Right hindlimb (tissue), 1 donor: ENCODE measurements around the gene RASA3.
"Not testable (repeated sequence)": the region's sequence is repeated elsewhere in the genome, so short reads cannot be mapped to it uniquely, and the experiment has no call there.

ENCODE experiments used
- DNase-seq: peaks from one replicate; pipeline ENCODE4 v3.0.0-alpha.2; 2018

Gene RASA3

DNA sequence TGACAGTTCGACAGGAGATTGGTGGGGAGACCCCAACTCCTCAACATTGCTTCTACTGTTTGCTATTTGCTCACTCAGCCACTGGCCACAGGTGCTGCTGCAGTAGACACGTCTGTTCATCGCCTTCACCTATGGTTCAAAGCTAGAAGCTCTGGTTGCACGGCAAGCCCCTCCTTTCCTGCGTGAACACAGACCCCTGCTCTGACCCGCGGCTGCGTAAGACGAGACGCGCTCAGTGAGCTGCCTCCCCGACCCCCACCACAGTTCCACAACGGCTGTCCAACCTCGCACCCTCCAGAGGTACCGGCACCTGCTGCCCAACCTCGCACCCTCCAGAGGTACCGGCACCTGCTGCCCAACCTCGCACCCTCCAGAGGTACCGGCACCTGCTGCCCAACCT is 6.8 kb downstream of the RASA3 start:
- DNase-seq = no peak

DNA sequence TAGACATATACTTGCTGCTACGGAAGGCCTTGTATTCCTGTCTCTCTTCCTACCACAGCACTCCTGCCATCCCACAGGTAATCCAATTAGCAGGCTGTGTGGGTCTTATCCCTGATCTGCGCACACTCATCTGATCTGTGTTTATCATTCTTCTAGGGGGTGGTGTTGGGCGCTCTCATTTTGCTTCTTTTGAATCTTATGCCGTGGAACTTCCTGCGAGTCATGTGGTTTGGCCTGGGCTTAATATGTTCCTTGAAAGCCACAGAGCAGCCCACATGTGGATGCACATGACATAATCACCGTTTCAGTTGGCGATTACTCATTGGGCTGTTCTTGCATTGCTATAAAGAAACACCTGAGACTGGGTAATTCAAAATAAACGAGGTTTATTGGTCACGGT is 7.5 kb downstream of the RASA3 start:
- DNase-seq = no peak

DNA sequence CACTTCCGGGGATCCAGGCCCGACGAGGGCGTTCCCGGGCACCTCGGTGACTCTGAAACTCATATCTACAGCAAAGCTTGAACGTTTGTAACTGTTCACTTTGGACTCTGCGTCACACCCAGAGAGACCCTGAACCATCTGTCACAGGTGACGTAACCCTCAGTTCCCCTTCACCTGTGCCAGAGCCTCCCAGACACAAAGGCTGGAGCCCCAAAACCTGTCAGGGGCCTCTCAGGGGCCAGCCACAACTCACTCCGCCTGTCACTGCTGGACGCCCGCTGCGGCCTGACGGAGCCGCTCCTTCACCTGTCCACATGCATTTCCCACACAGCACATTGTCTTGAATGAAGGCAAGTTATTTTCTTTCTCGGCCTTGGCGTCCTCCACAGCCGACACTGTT is 8.0 kb downstream of the RASA3 start:
- no peak for DNase-seq

DNA sequence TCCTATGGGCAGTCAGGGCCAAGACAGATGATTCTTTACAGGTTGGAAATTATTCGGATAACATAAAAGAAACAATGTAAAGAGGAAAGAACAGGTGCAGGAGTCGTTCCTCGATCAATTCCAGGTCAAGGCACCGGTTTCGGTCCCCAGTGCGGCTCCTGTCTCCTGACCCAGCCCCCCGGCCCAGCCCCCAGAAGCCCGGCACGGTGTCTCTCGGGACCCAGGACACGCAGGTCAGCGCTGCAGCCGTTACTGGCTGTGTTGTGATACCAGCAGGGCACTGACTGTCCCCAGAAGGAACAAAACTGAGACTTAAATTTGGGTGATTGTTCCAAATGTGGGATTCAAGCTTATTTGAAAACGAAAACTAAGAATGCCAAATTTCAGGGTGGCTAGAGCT is 8.5 kb downstream of the RASA3 start:
- DNase-seq = no peak

DNA sequence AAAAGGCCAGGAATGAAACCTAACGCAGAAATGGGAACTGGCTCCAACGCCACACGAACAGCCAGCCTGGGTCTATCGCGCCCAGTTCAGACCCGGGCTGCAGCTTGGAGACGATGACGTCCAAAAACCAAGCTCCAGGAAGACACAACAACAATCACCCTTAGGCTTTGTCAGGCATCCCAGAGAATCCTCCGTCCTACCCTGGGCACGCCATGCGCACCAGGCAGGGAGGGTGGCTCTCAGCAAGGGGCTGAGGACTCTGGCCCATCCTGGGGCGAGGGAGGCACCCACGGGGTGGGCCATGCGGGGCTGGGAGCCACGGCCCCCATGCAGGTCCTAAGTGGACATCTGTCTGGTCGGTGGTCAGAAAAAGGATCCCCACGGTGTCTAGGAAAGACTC is 9.0 kb downstream of the RASA3 start:
- DNase-seq = no peak

DNA sequence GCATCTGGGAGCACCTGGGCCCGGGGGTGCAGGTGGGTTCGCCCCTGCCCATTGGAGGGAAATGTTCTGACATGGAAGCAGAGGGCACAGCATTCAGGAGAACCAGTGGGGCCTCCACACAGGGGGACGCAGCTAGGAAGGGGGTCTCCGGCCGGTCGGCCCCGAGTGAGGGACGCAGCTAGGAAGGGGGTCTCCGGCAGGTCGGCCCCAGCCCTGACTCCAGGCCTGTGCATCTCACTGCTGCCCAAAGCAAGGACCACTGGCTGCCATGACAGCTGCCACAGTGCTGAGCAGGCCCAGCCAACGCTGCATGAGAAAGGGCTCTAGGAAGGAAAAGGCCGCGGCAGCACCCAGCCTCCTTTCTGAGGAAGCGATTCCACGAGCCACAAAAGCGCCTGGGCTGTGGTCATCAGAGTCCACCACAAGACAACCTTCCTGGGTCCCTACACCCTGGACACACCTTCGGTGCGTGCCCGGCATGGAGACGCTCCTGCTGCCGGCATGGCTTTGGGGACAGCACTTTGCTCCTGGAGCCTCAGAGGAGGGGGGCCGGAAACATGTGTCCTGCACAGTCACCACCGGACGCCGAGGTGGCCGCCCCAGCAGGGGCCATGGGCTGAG is 9.7 kb downstream of the RASA3 start:
- peak; percentile 22 for DNase-seq

DNA sequence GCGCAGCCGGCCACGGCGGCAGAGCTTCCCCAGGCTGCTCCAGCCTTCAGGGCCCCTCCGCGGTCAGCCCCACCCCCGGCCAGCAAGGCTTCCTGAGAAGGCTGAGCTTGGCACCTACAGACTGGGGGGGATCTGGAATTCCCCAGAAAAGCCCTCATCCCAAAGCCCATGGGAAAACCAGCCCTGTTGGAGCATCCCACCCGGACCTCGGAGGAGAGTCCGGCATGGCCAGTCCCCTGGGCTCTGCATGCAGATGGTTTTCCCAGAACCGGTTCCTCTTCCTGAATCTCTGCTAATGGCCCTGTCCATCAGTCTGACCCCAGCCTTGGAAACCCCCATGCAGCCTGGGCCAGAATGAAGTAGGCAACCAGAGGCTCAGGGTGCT is 10.3 kb downstream of the RASA3 start:
- DNase-seq = peak; percentile 38

DNA sequence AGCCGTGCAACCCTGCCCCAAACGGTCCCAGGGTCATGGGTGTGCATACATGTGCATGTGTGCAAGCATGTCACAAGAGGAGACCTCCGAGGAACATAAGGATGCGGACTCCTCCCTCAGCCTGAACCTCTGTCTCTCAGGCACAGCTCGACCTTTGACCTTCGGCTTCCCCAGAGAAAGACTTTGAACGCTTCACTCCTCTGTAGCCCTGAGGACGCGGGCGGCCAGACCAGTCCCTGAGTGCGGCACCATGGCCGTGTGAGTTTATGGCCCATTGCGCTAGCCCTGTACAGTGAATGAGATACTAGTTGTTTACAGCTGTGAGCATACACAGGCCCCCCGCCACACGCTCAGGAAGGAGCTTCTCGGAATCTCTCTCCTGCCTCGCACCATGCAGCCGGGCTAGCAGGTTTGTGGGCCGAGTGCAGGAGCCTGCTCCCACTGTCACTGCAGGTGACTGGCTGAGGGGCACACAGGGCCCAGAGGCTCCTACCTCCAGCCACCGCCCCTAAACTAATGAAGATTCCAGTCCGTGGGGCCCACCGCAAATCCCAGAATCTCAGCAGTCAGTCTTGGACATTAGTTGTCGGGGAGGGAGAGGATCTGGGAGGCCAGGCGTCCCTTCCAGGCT is 10.8 kb downstream of the RASA3 start:
- DNase-seq = peak; percentile 27

DNA sequence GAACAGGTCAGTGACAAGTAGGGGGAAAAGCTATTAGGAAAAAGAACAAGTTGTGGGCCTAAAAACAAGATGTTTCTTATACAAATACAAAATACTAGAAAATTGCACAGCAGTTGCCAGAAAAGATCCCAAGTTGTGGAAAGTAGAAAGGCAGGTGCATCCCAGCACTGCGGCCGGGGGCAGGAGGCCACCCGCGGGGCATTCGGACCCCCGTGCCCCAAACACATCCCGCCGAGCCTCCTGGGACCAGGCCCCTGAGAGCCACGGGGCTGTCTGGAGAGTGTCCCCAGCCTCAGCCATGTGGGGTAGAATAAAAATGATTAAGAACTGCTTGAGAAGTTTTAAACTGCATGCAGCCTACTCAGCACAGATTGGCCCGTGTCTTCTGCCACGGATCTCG is 11.4 kb downstream of the RASA3 start:
- DNase-seq = no peak

DNA sequence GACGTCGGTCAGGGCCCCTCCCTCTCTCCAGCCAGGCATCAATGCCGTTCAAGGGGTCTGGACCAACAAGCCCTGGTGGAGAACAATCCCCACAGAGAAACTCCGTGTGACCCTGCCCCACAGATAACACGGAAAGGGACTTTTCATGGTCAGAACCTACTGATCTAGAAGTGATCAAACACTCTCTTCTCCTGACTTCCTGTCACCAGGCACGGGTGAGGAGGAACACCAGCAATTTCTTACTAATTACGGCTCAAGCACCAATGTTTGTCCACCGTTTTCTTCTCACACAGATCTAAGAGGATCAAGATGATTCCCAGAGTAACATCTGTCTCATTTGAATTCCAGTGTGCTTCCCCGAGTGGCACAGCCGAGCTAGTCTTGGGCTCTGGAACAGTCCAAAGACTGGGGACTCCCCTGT is 11.8 kb downstream of the RASA3 start:
- peak; percentile 30 for DNase-seq

DNA sequence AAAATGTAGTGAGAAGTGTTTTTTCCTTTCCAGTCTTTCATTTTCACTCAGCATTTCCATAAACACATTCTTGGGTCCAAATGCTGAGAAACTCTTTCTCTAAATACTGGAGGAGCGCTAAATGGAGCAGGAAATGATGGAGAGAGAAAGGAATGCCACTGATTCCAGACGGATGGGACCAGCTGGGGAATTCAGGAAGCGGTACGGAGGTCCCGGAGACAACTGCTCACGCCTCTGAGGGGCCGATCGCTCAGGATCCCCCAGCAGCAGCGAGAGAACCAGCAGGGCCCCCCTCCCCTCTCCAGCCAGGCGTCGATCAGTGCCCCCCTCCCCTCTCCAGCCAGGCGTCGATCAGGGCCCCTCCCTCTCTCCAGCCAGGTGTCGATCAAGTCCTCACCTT is 13.2 kb downstream of the RASA3 start:
- DNase-seq = peak; percentile 90

DNA sequence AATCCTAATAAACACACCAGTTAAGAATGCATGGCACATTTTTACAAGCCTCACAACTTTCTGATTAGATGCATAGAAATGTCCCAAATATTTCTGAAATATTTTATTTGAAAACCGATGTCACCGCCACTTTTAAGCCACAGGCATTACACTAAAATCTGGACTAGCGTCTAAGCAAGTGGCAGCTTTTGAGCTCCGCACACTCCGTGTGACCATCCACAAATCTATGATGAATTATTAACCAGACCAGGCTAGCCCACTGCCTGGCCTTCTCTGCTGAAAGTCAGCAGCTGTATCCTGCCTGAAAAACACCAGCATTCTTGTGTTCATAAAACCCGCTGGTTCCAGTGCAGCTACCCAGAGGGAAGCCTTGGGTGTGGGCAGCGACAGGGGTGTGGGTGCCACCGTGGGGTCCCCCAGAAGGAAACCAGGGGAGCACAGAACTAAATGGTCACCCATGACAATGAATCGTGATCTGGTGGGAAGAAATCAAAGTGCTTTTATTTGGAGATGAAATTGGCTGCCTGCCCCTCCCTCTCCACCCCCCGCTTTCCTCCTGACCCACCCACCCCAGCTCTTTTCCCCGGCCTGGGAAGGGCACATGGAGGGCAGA is 13.8 kb downstream of the RASA3 start:
- peak; percentile 71 for DNase-seq

DNA sequence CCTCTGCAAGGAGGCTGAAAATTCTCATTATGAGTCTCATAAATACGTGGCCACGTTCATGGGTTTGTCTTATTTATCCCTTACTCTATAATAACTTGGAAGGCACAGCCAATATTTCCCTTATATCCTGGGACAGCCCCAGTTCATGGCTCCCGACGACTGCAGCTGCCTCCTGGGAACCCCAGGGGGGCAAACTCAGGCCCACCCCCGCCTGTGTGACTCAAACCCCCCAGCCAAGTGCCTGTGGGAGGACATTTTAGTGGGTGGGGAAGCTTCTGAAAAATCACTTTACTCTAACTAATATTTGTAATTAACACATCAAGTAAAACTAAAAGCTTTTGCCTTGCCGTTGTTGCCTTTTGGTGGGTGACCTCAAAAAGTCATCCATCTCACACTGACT is 14.3 kb downstream of the RASA3 start:
- no peak for DNase-seq

DNA sequence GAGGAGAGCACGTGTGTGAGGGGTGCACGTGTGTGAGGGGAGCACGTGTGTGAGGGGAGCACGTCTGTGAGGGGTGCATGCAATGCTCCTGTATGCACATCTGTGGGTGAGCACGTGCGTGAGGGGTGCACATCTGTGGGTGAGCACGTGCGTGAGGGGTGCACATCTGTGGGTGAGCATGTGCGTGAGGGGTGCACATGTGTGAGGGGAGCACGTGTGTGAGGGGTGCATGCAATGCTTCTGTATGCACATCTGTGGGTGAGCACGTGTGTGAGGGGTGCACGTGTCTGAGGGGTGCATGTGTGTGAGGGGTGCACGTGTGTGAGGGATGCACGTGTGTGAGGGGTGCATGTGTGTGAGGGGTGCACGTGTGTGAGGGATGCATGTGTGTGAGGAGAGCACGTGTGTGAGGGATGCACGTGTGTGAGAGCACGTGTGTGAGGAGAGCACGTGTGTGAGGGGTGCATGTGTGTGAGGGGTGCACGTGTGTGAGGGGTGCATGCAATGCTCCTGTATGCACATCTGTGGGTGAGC is 15.0 kb downstream of the RASA3 start:
- not testable (repeated sequence) for DNase-seq

DNA sequence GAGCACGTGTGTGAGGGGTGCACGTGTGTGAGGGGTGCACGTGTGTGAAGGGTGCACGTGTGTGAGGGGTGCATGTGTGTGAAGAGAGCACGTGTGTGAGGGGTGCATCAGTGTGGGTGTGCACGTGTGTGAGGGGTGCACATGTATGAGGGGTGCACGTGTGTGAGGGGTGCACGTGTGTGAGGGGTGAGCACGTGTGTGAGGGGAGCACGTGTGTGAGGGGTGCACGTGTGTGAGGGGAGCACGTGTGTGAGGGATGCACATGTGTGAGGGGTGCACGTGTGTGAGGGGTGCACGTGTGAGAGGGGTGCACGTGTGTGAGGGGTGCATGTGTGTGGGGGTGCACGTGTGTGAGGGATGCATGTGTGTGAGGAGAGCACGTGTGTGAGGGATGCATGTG is 15.7 kb downstream of the RASA3 start:
- peak; percentile 11 for DNase-seq

DNA sequence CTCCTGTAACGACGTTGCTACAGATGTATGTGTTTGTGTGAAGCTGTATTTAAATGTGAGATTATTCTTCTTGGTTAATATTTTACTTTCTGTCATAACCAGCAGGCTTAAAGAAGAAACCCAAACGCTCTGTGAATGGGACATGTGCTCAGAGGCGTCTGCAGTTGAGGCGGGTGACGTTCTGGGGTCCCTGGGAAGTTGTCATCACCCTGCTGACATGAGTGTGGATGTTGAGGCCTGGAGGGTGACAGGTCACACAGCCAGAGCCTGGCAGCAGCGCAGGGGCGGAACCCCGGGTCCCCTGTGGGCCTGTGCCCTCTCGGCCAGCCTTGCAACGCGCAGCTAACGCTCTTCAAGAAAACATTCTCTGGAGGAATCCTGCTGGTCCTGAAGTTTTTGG is 16.6 kb downstream of the RASA3 start:
- peak; percentile 14 for DNase-seq

DNA sequence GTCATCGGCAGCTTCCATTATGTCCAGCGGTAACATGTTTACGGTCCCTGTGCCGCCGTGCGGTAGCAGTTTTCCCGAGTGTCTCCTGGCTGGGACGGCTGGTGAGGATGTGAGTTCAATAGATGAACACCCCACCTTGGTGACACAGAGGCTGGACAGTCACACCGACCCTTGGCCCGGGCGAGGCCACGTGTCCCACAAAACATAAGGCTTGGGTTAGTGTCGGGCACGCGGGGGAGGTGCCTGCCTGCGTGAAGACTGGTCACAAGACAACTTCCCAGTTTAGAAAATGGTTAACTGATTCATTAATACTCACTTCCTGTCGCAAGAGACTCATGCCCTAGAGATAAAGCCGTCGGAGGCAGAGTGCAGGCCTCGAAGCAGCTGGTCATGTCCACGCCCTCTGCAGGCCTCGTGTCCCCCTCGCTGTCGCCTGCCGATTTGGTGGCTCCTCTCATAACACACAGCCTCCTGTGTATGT is 17.2 kb downstream of the RASA3 start:
- DNase-seq = peak; percentile 47

DNA sequence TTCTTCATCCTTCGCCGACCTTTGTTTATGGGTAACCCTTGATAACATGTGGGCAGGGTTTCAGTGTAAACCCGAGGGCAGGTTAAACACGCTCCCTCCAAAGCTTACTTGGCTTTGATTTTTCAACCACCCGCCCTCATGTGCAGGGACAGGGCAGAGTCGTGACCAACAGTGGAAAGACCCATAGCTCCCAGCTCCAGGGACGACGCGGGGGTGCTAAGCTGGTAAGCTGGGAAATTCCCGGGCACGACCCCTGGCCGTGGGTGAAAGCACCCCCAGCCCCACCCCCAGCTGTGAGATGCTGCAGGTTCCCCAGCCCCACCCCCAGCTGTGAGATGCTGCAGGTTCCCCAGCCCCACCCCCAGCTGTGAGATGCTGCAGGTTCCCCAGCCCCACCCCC is 17.8 kb downstream of the RASA3 start:
- peak; percentile 9 for DNase-seq

DNA sequence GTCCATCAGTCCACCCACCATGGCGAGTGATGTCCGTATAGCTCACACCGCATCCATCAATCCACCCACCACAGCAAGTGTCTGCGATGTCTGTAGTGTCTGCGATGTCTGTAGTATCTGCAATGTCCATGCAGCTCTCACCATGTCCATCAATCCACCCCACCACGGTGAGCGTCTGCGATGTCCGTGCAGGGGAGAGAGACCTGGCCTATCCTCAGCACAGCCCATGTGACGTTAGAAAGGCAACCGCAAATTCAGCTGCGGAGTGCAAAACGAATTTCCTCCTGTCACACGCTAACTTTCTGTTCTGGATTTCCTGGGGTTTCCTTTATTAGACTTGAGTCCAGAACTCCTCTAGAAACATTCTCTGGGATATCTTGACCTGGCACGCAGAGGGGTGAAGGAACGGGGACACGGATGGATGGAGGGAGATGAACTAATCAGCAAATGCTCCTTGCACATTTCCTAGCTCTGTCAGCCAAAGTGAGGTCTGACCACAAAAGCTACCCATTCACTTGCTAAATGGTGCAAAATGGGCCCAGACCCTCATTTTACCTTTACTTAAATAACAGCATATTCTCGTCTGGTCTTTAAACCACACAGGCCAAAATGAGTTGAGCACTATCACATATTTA is 18.3 kb downstream of the RASA3 start:
- peak; percentile 6 for DNase-seq

DNA sequence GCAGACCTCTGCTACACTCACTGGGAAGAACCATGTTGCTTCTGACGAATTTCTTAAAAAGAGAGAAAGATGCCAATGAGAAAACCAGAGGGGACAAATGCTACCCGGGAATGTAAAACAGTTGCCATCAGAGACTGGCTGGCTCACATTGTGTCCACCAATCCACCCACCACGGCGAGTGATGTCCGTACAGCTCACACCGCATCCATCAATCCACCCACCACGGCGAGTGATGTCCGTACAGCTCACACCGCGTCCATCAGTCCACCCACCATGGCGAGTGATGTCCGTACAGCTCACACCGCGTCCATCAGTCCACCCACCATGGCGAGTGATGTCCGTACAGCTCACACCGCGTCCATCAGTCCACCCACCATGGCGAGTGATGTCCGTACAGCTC is 19.0 kb downstream of the RASA3 start:
- not testable (repeated sequence) for DNase-seq

DNA sequence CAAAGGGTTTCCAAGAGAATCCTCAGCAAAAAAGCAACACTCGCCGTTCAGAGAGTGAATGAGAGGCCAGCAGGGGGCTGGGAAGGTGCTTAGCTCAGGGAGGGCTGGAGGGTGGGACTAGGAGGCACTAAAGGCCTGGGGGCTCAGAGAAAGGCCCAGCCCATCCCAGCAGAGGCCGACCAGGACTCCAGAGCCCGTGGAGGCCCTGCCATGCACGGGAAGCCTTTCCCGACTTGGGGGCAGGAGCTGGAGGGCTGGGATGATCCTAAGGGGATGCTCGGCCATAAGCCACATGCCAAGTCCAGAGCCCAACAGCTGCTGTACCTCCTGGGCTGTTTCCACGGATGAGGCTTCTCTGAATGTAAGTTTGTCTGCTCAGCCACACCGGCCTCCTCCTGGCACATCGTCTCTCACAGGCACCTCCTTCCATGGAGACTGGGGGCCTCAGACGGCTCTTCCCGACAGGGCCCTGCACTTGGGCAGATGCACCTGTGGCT is 19.5 kb downstream of the RASA3 start:
- peak; percentile 42 for DNase-seq

DNA sequence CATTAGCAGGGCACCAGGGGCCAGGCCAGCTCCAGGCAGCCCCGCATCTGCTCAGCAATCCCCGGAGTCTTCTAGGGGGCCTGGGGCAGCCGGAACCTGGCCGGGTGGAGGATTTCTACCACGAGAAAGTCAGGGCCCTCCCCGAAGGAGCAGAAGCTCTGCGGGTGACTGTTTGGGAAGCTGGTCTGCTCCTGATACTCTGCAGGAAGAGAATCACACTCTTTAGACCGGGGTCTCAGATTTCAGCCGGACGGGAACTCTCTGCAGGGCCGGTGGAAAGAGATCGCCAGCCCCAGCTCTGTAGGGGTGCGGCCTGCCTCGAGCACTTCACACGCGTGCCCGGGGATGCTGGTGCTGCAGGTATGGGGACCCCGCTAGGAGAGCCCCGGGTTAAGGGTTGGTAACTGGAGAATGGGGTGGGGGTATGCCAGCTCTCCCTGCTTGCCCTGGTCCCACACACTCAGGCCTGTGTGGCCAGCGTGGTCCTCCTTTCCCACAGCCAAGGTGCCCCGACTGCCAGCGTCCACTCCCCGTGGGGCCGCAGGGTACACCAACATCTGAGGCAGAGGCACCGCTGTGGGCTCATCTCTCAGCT is 20.1 kb downstream of the RASA3 start:
- DNase-seq = peak; percentile 49

DNA sequence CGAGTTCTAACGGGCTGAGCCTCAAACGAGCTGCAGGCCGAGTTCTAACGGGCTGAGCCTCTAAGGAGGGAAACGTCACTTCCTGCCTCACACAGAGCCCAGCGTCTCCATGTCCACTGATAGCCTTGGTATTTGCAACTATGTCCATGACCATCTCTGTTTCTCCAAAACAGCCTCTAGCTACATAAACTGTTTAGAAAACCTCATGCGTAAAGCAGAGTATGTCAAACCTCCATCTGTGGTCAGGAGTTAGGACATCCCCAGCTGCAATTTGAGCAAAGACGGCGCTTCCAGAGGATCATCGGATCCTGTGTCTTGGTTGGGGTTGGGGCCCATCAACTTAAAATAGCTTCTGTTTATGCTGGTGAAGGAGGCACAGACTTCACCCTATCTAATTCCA is 20.8 kb downstream of the RASA3 start:
- peak; percentile 23 for DNase-seq
